CD4-positive, alpha-beta T cell treated with Interleukin-10 for 1 hour (primary cell): ENCODE data around the gene CDH13.

Experiments
- DNase-seq: peaks from one replicate; pipeline ENCODE4 v3.0.0-alpha.2; 2020

Gene CDH13

GRCh38 chr16:83742124-83742899 lies 1115.5 kb downstream of the CDH13 start:
- DNase-seq: no peak

GRCh38 chr16:83743241-83743640 lies 1116.5 kb downstream of the CDH13 start:
- DNase-seq: no peak

GRCh38 chr16:83743720-83744119 lies 1117.0 kb downstream of the CDH13 start:
- no peak for DNase-seq

GRCh38 chr16:83744441-83744981 lies 1117.7 kb downstream of the CDH13 start:
- DNase-seq: peak; percentile 4

GRCh38 chr16:83746611-83747010 lies 1119.8 kb downstream of the CDH13 start:
- DNase-seq: no peak

GRCh38 chr16:83747936-83748335 lies 1121.2 kb downstream of the CDH13 start:
- no peak for DNase-seq

- no peak for DNase-seq
Measured at GRCh38 chr16:83755391-83755790, 1128.6 kb downstream of the CDH13 start.

- no peak for DNase-seq
Measured at GRCh38 chr16:83762141-83762991, 1135.6 kb downstream of the CDH13 start.

- no peak for DNase-seq
Measured at GRCh38 chr16:83762992-83763358, 1136.2 kb downstream of the CDH13 start.

GRCh38 chr16:83768986-83769385 lies 1142.2 kb downstream of the CDH13 start:
- DNase-seq: no peak

GRCh38 chr16:83769397-83770008 lies 1142.7 kb downstream of the CDH13 start:
- DNase-seq: no peak

- no peak for DNase-seq
Measured at GRCh38 chr16:83771306-83771942, 1144.7 kb downstream of the CDH13 start.

GRCh38 chr16:83772806-83773205 lies 1146.0 kb downstream of the CDH13 start:
- no peak for DNase-seq

GRCh38 chr16:83774066-83774465 lies 1147.3 kb downstream of the CDH13 start:
- DNase-seq: no peak

- no peak for DNase-seq
Measured at GRCh38 chr16:83776944-83777343, 1150.2 kb downstream of the CDH13 start.

GRCh38 chr16:83779886-83780285 lies 1153.1 kb downstream of the CDH13 start:
- DNase-seq: no peak

- no peak for DNase-seq
Measured at GRCh38 chr16:83785455-83785854, 1158.7 kb downstream of the CDH13 start.

GRCh38 chr16:83789642-83790401 lies 1163.1 kb downstream of the CDH13 start:
- DNase-seq: no peak

GRCh38 chr16:83791916-83792315 lies 1165.1 kb downstream of the CDH13 start:
- DNase-seq: no peak

GRCh38 chr16:83792391-83792790 lies 1165.6 kb downstream of the CDH13 start:
- no peak for DNase-seq

- no peak for DNase-seq
Measured at GRCh38 chr16:83793179-83793578, 1166.4 kb downstream of the CDH13 start.
